ENCODE results near the gene USP34. TPM values are rescaled to one million over a fixed set of nuclear protein-coding genes. Genes with fewer than 3 reads are reported as not detected.

The USP34 gene
- total RNA-seq, 1 experiment from 2014 or later, result 101 TPM

- no peak for DNase-seq (ENCODE audit: unreplicated experiment)
- no peaks in the 10 kb centered on the region for H3K27me3 Mint-ChIP-seq (ENCODE audit: insufficient read depth, unreplicated experiment)
- intact Hi-C loops (cut with micrococcal nuclease), result no loop called here
- H3K4me3 Mint-ChIP-seq (ENCODE audit: unreplicated experiment), result no peak overlapping the region
- H3K4me1 Mint-ChIP-seq (ENCODE audit: insufficient read depth, unreplicated experiment), result no peaks in the 10 kb centered on the region
- ChIA-PET CTCF (no interaction called here), POLR2A (interaction anchor here (0.6 kb wide), 1 partner anchor 55 kb away, joined by 3 read pairs; no protein-coding TSS in a partner anchor)
- no peaks in the 10 kb centered on the region for H3K9me3 Mint-ChIP-seq (ENCODE audit: unreplicated experiment)
- BruUV-seq (replicated peaks), result no TSS peak
- no peak overlapping the region for H3K27ac Mint-ChIP-seq (ENCODE audit: low read depth, unreplicated experiment)
- no peak for TF ChIP-seq CTCF (IDR thresholded peaks at IDR 0.05; ENCODE audit: unreplicated experiment)
- peaks cover 62% of the 10 kb centered on the region for H3K36me3 Mint-ChIP-seq (ENCODE audit: insufficient read depth, unreplicated experiment)
These were observed 99.9 kb downstream of the USP34 start for GRCh38 chr2:61371027-61371426.

- ChIA-PET CTCF (interaction anchor here (1.4 kb wide), 1 partner anchor 11 kb away, joined by 3 read pairs; no protein-coding TSS in a partner anchor), POLR2A (no interaction called here)
- Mint-ChIP-seq H3K4me3 (ENCODE audit: unreplicated experiment) (no peak overlapping the region), H3K9me3 (ENCODE audit: unreplicated experiment) (no peaks in the 10 kb centered on the region), H3K27ac (ENCODE audit: low read depth, unreplicated experiment) (no peak overlapping the region), H3K36me3 (ENCODE audit: insufficient read depth, unreplicated experiment) (peaks cover 54% of the 10 kb centered on the region), H3K4me1 (ENCODE audit: insufficient read depth, unreplicated experiment) (no peaks in the 10 kb centered on the region), H3K27me3 (ENCODE audit: insufficient read depth, unreplicated experiment) (no peaks in the 10 kb centered on the region)
- DNase-seq (ENCODE audit: unreplicated experiment), result no peak
- no TSS peak for BruUV-seq (replicated peaks)
- intact Hi-C loops (cut with micrococcal nuclease), result no loop called here
- no peak for TF ChIP-seq CTCF (IDR thresholded peaks at IDR 0.05; ENCODE audit: unreplicated experiment)
These were observed 101.9 kb downstream of the USP34 start for GRCh38 chr2:61368687-61369665.

GRCh38 chr2:61367177-61367576 lies 103.7 kb downstream of the USP34 start:
- Mint-ChIP-seq H3K4me1 (ENCODE audit: insufficient read depth, unreplicated experiment) (no peaks in the 10 kb centered on the region), H3K36me3 (ENCODE audit: insufficient read depth, unreplicated experiment) (peaks cover 59% of the 10 kb centered on the region), H3K9me3 (ENCODE audit: unreplicated experiment) (peaks cover 6% of the 10 kb centered on the region), H3K27me3 (ENCODE audit: insufficient read depth, unreplicated experiment) (no peaks in the 10 kb centered on the region), H3K27ac (ENCODE audit: low read depth, unreplicated experiment) (peak overlapping the region; percentile 63), H3K4me3 (ENCODE audit: unreplicated experiment) (no peak overlapping the region)
- POLR2A ChIA-PET, result interaction anchor here (0.6 kb wide), 1 partner anchor 167 kb away, joined by 3 read pairs; no protein-coding TSS in a partner anchor
- DNase-seq (ENCODE audit: unreplicated experiment), result no peak
- intact Hi-C loops (cut with micrococcal nuclease), result no loop called here
- no TSS peak for BruUV-seq (replicated peaks)
- CTCF ChIA-PET, result no interaction called here
- no peak for TF ChIP-seq CTCF (IDR thresholded peaks at IDR 0.05; ENCODE audit: unreplicated experiment)

GRCh38 chr2:61363580-61363979 lies 107.3 kb downstream of the USP34 start:
- no peak overlapping the region for H3K4me3 Mint-ChIP-seq (ENCODE audit: unreplicated experiment)
- intact Hi-C loops (cut with micrococcal nuclease), result no loop called here
- ChIA-PET POLR2A (interaction anchor here (0.6 to 0.9 kb wide), 2 partner anchors 10 to 82 kb away, joined by 3 read pairs; no protein-coding TSS in a partner anchor), CTCF (interaction anchor here (0.5 kb wide), 1 partner anchor 10 kb away, joined by 3 read pairs; no protein-coding TSS in a partner anchor)
- H3K9me3 Mint-ChIP-seq (ENCODE audit: unreplicated experiment), result peaks cover 7% of the 10 kb centered on the region
- H3K36me3 Mint-ChIP-seq (ENCODE audit: insufficient read depth, unreplicated experiment), result peaks cover 56% of the 10 kb centered on the region
- no peak for TF ChIP-seq CTCF (IDR thresholded peaks at IDR 0.05; ENCODE audit: unreplicated experiment)
- H3K4me1 Mint-ChIP-seq (ENCODE audit: insufficient read depth, unreplicated experiment), result no peaks in the 10 kb centered on the region
- no peak for DNase-seq (ENCODE audit: unreplicated experiment)
- H3K27ac Mint-ChIP-seq (ENCODE audit: low read depth, unreplicated experiment), result peak overlapping the region; percentile 10
- no peaks in the 10 kb centered on the region for H3K27me3 Mint-ChIP-seq (ENCODE audit: insufficient read depth, unreplicated experiment)
- no TSS peak for BruUV-seq (replicated peaks)

All from MCF 10A (cell line).